DMS153 (cell line): ENCODE measurements around the gene DEF6.
"Not testable (repeated sequence)": the region's sequence is repeated elsewhere in the genome, so short reads cannot be mapped to it uniquely, and the experiment has no call there.

Source experiments
- DNase-seq: peaks from one replicate; lab custom pipeline; 2025; lab: John Stamatoyannopoulos, UW

DEF6 gene

DNA sequence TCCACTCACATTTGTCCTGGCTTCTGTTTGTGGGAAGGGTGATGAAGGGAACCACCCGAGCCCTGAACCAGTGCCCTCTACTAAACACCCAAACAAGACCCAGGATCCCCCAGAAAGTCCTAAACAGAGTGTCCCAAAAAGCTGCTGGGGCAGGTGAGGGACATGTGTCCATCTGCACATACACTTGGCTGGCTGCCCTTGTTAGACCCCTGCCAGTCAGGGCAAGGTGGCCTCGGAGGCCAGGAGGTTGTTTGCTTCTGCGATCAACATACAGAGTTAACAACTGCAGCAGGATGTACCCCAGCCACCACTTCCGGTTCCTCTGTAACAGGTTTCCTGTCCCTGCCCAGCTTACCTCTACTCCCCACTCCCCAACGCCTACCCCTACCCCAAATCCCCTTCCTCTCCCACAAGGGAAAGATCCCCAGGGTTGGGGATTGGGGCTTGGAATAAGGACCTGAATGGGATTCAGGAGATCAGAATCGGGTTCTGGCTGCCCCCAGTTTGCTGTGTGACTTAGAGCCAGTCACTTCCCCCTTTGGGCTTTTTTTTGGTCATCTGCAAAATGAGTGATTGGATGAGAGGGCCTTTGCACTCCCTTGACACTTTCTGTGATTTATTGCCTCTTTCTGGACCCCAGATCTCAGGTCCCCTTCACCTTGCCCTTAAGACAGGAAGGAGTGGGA is 13.9 kb downstream of the DEF6 start:
- no peak for DNase-seq

DNA sequence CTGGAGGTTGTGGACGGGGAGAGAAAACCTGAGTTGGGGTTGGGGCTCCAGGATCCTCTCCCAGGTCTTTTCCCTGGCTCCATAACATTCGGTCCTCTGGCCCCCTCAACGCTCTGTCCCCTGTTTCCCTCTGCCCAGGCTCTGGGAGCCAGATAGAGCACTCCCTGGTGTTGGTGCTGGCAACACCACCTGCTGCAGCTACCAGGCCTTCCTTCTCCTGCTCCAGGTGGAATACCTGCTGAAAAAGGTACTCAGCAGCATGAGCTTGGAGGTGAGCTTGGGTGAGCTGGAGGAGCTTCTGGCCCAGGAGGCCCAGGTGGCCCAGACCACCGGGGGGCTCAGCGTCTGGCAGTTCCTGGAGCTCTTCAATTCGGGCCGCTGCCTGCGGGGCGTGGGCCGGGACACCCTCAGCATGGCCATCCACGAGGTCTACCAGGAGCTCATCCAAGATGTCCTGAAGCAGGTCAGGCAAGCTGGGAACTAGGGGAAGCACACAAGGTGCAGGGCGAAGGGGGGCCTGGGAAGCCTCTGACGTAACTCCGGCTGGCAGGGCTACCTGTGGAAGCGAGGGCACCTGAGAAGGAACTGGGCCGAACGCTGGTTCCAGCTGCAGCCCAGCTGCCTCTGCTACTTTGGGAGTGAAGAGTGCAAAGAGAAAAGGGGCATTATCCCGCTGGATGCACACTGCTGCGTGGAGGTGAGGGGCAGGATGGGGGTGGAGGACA is 14.6 kb downstream of the DEF6 start:
- DNase-seq = no peak

DNA sequence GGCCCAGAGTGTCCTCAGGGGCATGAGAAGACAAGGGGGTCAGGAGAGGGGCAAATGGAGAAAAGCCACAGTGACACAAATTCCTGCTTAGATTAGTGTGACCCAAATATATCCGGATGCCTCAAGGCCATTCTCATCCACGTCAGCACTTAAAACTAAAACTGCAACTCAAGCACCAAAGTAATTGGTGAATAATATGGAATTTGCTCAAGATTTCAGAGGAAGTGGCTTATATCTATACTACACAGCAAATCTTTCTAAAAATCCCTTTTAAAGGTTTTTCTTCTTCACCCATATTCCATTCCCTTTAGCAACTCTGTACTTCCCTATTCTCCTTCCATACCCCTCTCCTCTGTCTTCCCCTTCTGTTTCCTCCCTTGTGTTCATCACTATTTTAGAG is 15.2 kb downstream of the DEF6 start:
- DNase-seq = no peak

DNA sequence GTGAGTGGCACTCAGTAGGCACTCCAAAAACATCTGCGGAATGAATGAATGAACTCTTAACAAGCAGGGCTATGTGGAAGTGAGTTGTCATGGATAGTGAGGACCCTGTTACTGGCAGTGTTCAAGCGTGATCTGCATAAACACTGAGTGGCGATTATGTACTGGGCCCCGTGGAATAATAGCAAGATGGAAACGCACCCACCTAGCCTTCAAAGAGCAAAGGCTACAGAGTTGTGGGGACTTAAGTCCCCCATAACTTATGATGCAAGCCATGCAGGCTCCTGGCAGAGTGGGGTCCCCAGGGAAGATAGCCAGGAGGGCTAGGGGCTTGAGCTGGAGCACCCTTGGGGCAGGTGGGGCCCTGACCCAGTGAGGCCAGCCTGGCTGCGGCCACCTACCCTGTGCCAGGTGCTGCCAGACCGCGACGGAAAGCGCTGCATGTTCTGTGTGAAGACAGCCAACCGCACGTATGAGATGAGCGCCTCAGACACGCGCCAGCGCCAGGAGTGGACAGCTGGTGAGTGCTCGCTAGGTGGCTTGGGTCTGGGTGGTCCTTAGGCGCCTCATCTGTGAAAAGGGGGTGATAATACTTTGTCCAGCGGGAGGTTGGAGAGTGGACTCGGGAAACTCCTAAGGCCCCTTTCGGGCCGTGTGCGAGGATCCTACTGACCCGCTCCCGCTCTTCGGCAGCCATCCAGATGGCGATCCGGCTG is 20.0 kb downstream of the DEF6 start:
- DNase-seq = no peak

DNA sequence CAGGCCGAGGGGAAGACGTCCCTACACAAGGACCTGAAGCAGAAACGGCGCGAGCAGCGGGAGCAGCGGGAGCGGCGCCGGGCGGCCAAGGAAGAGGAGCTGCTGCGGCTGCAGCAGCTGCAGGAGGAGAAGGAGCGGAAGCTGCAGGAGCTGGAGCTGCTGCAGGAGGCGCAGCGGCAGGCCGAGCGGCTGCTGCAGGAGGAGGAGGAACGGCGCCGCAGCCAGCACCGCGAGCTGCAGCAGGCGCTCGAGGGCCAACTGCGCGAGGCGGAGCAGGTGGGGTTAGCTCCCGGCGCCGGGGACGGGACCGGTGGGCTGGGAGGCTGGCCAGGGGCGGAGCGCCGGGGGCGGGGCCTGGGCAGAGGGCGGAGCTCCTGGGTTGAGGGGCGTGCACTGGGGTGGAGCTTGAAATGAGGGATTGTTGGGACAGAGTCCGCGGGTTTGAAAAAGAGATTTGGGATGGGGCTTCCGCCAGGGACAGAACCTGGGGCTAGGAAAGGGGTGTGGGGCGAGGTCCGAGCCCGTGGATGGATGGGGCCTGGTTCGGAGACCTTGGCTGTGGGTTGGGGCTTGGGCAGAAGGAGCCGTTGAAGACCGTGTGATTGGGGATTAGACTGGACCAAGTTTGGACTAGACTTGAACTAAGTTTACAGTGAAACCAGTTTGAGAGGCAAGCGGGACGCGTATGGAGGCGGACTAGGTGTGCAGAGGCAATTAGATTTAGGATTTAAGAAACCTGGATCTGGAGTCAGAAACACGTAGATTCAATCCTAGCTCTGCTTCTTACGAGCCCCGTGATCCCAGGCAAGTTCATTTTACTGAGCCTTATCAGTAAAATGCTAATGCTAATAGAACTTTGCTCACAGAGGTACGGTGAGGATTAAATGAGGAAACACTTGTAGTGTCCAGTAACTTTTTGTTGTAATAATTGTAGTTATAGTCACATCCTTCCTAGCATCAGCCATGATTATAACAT is 20.9 kb downstream of the DEF6 start:
- peak; percentile 40 for DNase-seq

DNA sequence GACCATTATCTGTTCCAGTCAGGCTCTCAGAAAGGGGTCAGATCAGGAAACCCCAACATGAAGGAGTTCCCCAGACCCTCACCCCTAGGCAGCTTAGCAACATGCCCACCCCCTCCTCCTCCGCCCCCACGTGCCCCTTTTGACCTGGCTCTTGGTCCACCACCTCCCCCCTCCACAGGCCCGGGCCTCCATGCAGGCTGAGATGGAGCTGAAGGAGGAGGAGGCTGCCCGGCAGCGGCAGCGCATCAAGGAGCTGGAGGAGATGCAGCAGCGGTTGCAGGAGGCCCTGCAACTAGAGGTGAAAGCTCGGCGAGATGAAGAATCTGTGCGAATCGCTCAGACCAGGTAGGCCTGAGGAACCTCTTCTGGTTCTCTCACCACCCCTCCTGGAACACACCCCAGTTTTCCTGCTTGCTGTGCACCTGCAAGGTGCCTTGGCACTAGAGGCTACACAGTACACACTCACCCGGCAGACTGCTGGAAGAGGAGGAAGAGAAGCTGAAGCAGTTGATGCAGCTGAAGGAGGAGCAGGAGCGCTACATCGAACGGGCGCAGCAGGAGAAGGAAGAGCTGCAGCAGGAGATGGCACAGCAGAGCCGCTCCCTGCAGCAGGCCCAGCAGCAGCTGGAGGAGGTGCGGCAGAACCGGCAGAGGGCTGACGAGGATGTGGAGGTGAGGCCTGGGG is 21.9 kb downstream of the DEF6 start:
- DNase-seq = no peak

DNA sequence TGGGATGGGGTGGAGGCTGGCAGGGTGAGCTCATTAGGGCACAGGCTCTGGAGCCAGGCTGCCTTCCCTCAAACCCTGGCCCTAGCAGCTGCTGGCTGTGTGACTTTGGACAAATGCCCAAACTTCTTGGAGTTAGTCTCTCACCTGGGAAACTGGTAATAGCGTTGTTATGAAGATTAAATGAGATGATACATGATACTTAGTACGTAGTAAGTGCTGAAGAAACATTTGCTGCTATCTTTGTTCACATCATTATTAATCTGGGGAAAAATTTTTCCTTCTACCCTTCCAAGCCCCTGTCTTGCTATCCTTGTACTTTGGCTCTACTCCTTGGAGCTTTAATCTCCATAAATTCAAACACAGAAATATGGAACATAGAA is 22.4 kb downstream of the DEF6 start:
- no peak for DNase-seq

DNA sequence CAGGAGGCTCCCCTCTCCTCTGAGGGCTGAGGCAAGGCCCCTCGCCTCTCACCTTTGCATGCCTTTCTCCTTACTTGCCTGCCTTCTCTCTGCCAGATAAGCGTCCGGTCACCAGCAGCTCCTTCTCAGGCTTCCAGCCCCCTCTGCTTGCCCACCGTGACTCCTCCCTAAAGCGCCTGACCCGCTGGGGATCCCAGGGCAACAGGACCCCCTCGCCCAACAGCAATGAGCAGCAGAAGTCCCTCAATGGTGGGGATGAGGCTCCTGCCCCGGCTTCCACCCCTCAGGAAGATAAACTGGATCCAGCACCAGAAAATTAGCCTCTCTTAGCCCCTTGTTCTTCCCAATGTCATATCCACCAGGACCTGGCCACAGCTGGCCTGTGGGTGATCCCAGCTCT is 23.5 kb downstream of the DEF6 start:
- no peak for DNase-seq

DNA sequence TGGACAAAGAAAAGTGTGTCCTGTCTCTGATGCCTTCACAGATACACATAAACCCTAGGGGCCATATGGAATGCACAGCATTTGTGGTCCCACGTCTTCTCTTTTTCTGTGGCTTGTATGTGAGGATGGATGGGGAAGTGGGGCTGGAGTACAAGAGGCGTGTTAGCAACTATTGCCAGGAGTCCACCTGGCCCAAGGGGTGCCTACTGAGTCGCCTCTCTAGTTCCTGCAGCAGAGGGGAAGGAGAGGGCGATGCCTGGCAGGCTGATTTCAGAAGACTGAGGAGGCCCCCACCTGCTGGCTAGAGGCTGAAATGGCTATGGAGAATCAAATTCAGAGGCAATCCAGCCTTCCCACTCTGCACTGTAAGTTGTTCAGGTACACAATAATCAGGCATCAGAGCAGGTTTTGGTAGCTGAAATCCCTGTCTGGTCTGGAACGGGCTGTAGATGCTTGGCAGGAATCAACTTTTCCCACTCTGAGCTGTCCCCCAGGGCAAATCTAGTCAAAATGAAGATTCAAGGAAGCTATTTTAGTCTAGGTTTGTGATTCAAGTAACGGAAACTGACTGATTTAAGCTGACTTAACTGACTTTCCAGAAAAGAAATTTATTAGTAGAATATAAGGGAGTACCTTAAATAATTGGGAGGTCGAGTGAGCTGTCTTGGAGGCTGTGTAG is 29.9 kb downstream of the DEF6 start:
- peak; percentile 35 for DNase-seq

DNA sequence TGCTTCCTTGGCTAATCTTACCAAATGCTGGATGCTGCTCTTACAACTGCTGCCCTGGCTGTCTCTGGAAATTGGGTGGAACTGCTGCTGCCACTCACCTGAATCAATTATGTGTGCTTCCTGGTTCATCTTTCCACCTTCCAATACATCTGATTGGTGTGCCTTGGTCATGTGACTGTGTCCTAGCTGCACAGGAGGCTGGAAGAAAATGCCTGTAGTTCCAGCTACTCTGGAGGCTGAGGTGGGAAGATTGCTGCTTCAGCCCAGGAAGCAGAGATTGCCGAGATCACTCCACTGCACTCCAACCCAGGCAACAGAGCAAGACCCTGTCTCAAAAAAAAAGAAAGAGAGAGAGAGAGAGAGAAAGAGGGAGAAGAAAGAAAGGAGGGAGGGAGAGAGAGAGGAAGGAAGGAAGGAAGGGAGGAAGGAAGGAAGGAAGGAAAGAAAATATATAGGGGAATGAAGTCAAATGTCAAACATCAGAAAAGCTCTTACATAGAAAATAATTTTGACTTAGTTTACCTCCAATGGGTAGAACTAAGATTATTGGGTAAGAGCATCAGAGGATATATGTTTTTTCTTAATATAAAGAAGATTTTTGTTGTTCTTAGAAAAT is 30.6 kb downstream of the DEF6 start:
- DNase-seq = no peak

DNA sequence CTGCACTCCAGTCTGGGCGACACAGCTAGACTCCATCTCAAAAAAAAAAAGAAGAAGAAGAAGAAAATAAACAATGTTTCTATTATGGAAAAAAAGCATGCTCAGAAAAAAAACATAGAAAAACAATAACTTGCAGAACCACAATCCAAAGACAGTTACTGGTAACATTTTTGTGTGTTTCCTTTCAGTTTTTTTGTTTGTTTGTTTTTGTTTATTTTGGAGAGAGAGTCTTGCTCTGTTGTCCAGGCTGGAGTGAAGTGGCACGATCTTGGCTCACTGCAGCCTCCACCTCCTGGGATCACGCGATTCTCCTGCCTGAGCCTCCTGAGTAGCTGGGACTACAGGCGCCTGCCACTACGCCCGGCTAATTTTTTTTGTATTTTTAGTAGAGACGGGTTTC is 31.3 kb downstream of the DEF6 start:
- not testable (repeated sequence) for DNase-seq

DNA sequence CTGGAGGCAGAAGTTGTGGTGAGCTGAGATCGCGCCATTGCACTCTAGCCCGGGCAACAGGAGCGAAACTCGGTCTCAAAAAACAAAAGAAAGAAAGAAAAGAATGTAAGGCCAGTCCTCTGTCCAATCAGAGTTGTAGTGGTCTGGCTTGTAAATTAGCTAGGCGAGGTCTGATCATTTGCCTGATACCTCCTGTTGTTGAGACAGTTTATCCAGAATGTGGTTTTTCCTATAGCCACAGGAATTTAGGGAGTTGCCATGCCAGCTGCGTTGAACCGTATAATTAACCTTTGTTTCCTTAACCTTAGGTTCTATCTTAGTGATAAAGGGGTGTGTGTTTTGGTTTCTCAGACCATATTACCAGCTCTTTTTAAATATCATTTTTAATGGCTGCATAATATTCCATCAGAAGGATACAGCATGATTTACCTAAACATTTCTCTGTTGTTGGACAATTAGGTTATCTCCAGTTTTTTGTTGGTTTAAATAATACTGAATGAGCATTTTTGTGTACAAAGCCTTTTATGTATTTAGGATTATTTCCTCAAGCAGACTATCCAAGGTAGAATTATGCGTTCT is 33.0 kb downstream of the DEF6 start:
- DNase-seq = no peak

DNA sequence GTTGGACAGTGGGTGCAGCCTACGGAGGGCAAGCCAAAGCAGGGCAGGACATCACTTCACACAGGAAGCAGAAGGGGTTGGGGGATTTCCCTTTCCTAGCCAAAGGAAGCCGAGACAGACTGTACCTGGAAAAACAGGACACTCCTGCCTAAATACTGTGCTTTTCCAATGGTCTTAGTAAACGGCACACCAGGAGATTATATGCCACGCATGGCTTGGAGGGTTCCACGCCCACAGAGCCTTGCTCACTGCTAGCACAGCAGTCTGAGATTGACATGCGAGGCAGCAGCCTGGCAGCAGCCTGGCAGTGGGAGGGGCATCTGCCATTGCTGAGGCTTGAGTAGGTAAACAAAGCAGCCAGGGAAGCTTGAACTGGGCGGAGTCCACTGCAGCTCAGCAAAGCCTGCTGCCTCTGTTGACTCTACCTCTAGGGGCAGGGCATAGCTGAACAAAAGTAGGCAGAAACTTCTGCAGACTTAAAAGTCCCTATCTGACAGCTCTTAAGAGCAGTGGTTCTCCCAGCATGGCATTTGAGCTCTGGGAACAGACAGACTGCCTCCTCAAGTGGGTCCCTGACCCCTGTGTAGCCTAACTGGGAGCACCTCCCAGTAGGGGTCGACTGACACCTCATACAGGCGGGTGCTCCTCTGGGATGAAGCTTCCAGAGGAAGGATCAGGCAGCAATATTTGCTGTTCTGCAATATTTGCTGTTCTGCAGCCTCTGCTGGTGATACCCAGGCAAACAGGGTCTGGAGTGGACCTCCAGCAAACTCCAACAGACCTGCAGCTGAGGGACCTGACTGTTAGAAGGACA is 34.7 kb downstream of the DEF6 start:
- peak; percentile 80 for DNase-seq

DNA sequence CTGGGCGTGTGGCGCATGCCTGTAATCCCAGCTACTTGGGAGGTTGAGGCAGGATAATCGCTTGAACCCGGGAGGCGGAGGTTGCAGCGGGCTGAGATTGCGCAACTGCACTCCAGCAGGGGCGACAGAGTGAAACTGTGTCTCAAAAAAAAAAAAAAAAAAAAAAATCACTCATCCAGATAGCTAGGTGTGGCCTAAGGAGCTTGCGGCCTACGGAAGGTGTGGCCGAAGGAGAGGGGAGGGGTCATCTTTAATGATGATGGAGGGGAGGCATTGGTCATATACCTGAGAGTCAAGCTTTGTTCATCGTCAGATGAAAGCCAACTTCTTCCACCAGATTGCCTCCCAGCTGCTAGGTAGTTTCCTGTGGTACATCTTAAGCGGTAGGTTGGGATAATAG is 43.9 kb downstream of the DEF6 start:
- DNase-seq = no peak

DNA sequence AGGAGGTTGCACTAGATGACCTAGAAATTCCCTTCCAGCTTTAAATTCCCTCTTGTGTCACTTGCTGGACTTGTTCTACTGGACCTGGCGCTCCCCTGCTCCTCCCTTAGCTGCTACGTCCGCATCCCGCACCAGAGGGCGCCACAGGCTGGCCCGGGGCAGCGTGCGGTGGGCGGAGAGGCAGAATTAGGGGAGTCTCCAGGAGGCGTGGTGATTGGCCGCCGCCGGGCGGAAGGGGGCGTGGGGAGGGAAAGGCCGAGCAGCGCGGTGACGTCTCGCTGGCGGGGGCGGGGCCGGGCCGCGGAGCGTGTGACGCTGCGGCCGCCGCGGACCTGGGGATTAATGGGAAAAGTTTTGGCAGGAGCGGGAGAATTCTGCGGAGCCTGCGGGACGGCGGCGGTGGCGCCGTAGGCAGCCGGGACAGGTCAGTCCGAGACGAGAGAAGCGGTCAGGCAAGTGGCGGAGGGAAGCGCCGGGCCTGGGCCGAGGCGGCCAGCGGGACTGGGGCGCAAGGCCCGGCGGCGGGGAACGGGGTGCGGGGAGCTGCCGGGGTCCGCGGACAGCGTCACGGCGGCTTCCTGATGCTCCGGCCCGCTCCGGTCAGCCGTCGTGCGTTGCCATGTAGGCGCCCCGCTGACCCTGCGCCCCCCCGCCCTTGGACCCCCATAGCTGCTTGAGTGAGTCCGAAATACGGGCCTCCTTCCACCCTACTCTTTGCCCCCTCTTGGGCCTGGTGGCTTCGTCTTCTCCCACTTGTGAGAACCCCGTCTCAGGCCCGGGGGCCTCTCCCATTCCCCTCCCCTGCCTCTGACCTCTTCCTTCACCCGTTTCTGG is 44.9 kb downstream of the DEF6 start, which contains the start of gene PPARD:
PPARD (plus strand) TSS at position 301 of the 834 bp plus-strand sequence. CDS start 68,530 bp downstream, outside the sequence.
- peak; percentile 84 for DNase-seq

DNA sequence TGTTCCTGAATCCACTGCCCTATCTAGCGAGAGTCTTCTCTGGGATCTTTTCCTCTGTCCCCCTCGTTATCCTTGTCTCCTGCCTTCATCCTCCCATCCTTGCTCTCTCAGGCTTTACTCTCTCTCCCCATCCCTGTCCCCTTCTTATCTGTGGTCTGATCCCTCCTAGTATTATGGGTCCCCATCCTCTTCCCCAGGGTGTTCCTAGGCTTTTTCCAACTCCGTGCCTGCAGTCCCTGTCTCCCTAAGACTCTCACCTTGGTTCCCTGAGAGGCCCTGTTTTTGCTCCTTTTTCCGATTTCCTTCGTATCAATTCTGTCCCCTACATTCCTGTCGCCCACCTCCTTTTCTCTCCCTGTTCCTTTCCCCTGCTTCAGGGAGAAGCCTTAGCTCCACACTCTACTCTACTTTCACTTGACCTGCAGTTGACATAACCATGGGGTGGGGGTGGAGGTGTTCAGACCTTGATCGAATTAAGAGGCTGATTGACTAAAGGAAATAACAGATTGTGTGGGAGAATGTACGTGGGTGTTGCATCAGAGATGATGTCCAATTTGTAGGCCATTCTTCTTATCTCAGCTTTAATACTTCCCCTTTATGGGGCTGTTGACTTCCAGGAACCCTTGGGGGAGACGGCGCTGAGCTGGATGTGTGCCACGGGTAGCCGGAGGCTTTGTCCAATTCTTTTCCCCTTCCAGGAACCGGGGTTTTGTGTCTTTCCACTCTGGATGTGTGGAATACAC is 45.6 kb downstream of the DEF6 start:
- no peak for DNase-seq

DNA sequence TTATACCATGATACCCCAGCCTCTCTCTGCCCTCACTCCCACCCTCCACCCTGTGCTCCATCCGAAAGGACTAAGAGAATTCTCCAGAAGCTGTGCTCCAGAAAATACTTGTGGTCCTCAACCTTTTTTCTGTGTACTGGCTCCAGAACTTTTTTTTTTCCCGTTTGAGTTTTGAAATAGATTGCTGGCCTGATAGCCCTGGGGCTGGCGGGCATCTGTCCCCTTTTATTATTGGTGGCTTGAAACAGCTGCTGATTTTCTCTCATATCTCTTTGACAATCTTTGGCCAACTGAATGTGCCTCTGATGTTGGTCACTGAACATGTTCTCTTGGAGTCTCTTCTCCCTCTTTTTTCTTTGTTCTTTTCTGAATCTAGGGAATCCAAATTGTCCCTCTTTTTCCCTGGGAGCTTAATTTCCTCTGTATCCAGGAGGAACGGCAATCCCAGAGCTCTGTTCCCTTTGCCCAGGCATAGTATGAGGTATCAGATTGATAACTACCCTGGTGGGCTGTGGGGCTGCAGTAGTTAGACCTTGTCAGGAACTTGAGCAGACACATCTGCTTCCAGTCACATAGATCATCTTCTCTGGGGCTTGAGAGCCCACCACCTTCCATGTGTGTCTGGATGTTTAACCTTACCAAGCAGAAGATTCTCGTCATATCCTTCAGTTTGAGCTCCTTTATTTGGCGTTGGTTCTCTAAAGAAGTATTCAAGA is 46.4 kb downstream of the DEF6 start:
- DNase-seq = no peak
